ENCODE results near the gene VSTM4. TPM values are rescaled to one million over a fixed set of nuclear protein-coding genes. Genes with fewer than 3 reads are reported as not detected.

VSTM4 gene
- total and polyA plus RNA-seq, 2 of the 4 experiments (the other 2 are of a cell fraction) = 2.4 to 2.9 TPM

DNA sequence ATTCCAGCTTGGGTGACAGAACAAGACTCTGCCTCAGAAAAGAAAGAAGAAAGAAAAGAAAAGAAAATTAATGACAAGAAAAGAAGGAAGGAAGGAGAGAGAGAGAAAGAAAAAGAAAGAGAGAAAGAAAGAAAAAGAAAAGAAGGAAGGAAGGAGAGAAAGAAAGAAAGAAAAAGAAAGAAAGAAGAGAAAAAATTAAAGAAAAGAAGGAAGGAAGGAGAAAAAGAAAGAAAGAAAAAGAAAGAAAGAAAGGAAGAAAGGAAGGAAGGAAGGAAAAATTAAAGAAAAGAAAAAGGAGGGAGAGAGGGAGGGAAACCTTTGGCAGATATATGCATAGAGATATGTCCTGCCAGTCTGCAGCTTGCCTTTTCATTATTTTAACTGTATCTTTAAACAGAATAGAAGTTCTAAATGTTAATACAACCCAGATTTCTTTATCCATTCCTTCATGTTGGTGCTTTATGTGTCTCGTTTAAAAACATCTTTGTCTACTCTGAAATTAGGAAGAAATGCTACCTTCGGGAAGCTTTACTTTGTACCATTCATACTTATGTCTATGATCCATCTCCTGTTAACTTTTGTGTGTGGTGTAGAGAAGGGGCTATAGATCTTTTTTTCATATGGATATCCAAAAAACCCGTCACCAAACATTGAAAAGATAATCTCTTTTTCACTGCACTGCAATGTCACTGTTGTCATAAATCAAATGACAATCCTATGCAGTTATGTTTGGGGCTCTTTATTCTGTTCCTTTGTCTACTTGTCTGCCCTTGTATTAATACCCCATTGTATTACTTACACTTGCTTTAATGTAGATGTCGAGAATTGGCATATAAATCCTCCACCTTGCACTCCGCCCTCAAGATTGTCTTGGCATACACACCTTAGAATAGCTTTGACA is 70.8 kb downstream of the VSTM4 start:
- H3K4me1 ChIP-seq (ENCODE audit: control insufficient read depth, insufficient read depth, low read length) = peaks cover 10% of the 10 kb centered on the region; the same call in 1 of the 2 replicates
- intact Hi-C loops (cut with micrococcal nuclease) (no loop called here), in situ Hi-C loops (cut with MboI; ENCODE audit: low sequenced_read_pairs) (no loop called here), dilution Hi-C loops (cut with HindIII; ENCODE audit: low sequenced_read_pairs, unreplicated experiment) (no loop called here)
- H2BK5ac ChIP-seq (ENCODE audit: low read depth, low read length, poor library complexity, severe bottlenecking) = no peak overlapping the region
- H3K9me1 ChIP-seq (ENCODE audit: insufficient read depth, low read length) = peaks cover 13% of the 10 kb centered on the region; the same call in 1 of the 2 replicates
- WGBS, 2 experiments (ENCODE audit: extremely low coverage in 2 of 2, insufficient read length in 1 of 2) = no CpG with 5 or more reads among the region's 5 CpGs
- H3K9ac ChIP-seq (ENCODE audit: low read depth, low read length) = no peak overlapping the region
- H2AFZ ChIP-seq (replicated peaks; ENCODE audit: low read length, poor library complexity) = no peak overlapping the region
- no peak overlapping the region for H4K5ac ChIP-seq (ENCODE audit: low read depth, low read length)
- H3K27me3 ChIP-seq (ENCODE audit: control insufficient read depth, insufficient read depth, low read length) = no peaks in the 10 kb centered on the region
- no peak overlapping the region for H3K18ac ChIP-seq (ENCODE audit: low read depth, low read length)
- H3K56ac ChIP-seq (ENCODE audit: extremely low read depth, insufficient read depth, low read length) = no peak overlapping the region
- H2AK5ac ChIP-seq (ENCODE audit: low read depth, low read length) = no peak overlapping the region
- H3K4ac ChIP-seq (ENCODE audit: low read depth, low read length) = no peak overlapping the region
- no peak overlapping the region for H4K8ac ChIP-seq (ENCODE audit: low read depth in 2 of 2, low read length in 2 of 2)
- H4K91ac ChIP-seq (ENCODE audit: insufficient read depth, low read depth, low read length) = no peak overlapping the region
- no peaks in the 10 kb centered on the region for H3K9me3 ChIP-seq (ENCODE audit: control insufficient read depth, insufficient read depth, low read length)
- ATAC-seq (ENCODE audit: low read depth) (no peak), DNase-seq (no peak)
- H3K4me3 ChIP-seq (ENCODE audit: insufficient read depth, low read depth, low read length) = no peak overlapping the region
- TF ChIP-seq FOS (IDR thresholded peaks at IDR 0.05; ENCODE audit: low read depth, low read length) = no peak
- no peak for TF ChIP-seq NFE2L2 (IDR thresholded peaks at IDR 0.05; ENCODE audit: low read depth, low read length)
- TF ChIP-seq RAD21 (IDR thresholded peaks at IDR 0.05; ENCODE audit: low read length) = no peak
- TF ChIP-seq MXI1 (IDR thresholded peaks at IDR 0.05; ENCODE audit: borderline replicate concordance, low read depth, low read length) = no peak
- TF ChIP-seq RFX5 (IDR thresholded peaks at IDR 0.05; ENCODE audit: low read depth, low read length) = no peak
- TF ChIP-seq CEBPB (IDR thresholded peaks at IDR 0.05; ENCODE audit: low read depth, low read length) = no peak
- no peak overlapping the region for H3K27ac ChIP-seq (ENCODE audit: insufficient read depth, low read length)
- no peak overlapping the region for H2AK9ac ChIP-seq (replicated peaks; ENCODE audit: low read depth, low read length, poor library complexity)
- H2BK20ac ChIP-seq (ENCODE audit: low read depth, low read length) = no peak overlapping the region
- no peak overlapping the region for H3K4me2 ChIP-seq (ENCODE audit: low read depth, low read length)
- no TSS peak for BruUV-seq (replicated peaks)
- ChIA-PET CTCF (no interaction called here), POLR2A (ENCODE audit: unreplicated experiment) (no interaction called here)
- H4K20me1 ChIP-seq (ENCODE audit: insufficient read depth, low read length) = no peaks in the 10 kb centered on the region
- no peak overlapping the region for H2BK15ac ChIP-seq (ENCODE audit: low read depth, low read length)
- H3K14ac ChIP-seq (replicated peaks; ENCODE audit: low read depth, low read length) = no peak overlapping the region
- no peak overlapping the region for H2BK120ac ChIP-seq (ENCODE audit: low read depth, low read length)
- no peak overlapping the region for H3K23ac ChIP-seq (ENCODE audit: low read depth, low read length)
- H3K79me1 ChIP-seq (ENCODE audit: low read depth in 1 of 2, low read length in 2 of 2) = no peaks in the 10 kb centered on the region
- peaks cover 8% of the 10 kb centered on the region for H3K36me3 ChIP-seq (ENCODE audit: control insufficient read depth, insufficient read depth, low read length)
